Stimulated activated CD4-positive, alpha-beta T cell treated with anti-CD3 and anti-CD28 coated beads, Interleukin-12 subunit alpha, Interleukin-12 subunit beta, amount 100 ng/mL, for 48 hours (primary cell): ENCODE measurements around the gene CD79B.

Source experiments
- DNase-seq, 3 donors: peaks; one replicate each; pipeline ENCODE4 v3.0.0-alpha.2; 2020; ENCODE audit warnings: low read depth in 2 of 3, low spot score in 1 of 3

Gene CD79B

DNA sequence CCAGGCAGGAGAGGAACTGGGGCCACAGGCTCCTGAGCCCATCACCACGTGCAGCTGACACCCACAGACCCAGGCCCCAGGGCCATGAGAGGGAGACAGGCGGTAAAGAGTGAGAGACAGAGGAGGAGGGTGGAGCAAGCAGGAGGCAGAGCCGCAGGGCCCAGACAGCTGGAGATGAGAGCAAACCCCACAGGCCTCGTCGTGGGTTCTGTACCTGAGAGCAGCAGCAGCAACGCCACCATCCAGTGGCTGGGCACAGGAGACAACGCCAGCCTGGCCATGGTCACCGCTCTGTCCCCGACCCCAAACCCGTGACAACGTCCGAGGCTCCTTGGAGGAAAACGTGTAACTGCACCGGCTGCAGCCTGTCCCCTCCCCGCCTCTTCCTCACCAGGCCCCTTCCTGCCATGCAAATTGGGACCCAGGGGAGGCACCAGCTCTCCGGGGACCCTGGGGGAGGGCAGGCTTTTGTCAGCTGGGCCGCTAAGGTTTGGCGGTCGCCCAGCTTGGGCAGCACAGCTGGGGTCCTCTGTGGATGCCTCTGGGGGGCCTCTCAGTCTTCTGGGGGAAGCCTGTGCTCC, at the start of gene CD79B:
Gene CD79B, minus strand, starts transcription at position 351 of the 581 bp plus-strand sequence. Its CDS starts 70 bp downstream, at position 281.
- DNase-seq, result no peak

DNA sequence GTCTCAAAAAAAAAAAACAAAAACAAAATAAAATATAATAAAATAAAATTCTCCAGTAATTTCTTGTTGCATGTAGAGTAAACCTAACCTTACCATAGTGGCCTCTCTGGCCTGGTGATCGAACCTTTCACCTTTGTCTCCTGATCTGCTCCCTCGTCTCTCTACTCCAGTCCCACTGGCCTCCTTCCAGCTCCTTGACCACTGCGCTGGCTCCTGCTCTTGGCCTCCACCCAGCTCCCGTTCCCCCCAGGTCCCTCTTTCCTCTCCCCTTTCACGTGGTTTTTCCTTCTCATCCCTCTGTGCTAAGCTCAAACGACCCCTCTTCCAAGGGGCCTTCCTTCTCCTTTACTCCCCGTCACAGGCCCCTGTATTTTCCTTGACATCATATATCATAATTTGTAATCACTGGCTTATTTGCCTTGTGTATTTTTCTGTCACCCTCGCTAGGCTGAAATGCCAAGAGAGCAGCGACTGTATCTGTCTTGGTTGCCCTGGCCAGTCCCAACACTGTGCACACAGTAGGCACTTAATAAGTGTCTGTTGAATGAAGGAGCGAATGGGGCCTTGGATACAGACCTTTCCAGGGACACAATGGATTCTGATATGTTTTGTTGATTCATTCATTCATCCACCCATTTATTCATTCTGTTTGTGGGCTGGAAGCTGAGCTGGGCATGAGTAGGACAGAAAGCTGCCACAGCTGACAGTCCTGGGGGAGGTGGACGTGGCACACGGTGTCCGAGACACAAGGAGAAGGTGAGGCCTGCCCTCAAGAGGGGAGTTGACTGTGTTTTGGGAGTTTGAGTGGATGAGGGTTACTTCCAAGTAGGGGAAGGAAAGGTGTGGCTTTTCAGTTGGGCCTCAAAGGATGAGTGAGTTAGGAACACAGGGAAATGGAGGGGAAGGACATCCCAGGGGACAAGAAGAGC, 46.4 kb upstream of the CD79B start:
- no peak for DNase-seq

DNA sequence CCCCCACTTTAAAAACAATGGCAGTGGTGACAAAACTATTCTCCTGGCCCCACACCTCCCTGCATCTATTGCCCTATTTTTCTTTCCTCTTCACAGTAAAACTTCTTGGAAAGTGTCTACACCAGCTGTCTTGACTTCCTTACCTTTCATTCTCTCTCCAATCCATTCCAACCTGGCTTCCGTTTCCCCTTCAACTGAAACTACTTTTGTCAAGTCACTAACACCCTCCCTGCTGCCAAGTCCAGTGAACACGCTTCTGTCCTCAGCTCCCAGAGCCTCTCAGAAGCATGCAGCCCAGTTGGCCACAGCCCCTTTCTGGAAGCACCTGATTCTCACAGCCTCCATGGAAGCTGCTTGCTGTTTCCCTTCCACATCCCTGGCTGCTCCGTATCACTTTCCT, 44.6 kb upstream of the CD79B start:
- DNase-seq, result no peak

DNA sequence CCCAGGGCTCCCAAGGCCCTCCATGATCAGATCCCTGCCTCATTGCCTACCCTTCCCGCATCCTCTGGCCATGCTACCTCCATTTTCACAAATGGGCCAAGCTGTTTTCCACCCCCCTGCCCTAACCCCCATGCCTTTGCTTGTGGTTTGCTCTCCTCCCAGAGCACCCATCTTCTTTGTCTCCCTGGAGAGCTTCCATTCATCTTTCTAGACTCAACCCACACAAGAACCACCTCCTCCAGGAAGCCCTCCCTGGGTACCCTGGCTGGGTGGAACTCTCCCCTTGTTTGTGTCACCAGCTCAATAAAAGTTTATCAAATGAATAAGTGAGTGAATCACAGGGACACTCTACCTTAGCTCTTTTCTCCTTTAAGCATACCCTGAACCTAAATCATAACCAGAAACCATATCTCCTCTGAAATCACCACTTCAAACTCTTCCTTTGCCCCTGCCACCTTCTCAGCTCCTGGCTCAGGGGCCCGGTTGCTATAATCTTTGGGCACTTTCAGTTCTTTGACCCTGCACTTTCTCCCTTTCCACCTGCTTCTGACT, 43.5 kb upstream of the CD79B start:
- no peak for DNase-seq

DNA sequence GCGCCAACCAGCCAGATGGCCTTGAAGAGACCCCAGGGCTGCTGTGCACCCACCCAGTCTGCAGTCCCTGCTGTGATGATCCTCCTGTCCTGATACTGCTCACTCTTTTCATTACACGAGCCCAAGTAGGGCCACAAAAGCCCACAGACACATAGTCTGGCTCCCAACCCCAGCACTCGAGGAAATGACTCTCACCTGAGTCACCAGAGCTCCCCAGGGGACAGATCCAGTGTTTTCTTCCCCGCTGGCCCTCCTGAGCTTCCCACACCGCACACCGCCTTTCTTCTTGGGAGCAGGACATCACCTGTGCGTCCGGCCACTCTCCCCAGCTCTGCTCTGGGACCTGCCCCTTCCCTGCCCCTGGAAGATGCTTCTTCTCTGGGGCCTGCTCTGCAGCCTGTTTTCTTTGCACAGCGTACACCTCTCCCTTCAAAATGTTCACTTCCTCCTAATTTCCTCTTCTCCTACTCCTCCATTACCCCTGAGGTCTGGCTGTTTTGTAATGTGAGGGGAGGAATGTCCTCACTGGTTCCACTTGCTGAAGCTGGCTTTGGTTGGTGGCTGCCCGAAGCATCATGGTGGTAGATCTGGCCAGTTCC, 42.6 kb upstream of the CD79B start:
- DNase-seq, result no peak

DNA sequence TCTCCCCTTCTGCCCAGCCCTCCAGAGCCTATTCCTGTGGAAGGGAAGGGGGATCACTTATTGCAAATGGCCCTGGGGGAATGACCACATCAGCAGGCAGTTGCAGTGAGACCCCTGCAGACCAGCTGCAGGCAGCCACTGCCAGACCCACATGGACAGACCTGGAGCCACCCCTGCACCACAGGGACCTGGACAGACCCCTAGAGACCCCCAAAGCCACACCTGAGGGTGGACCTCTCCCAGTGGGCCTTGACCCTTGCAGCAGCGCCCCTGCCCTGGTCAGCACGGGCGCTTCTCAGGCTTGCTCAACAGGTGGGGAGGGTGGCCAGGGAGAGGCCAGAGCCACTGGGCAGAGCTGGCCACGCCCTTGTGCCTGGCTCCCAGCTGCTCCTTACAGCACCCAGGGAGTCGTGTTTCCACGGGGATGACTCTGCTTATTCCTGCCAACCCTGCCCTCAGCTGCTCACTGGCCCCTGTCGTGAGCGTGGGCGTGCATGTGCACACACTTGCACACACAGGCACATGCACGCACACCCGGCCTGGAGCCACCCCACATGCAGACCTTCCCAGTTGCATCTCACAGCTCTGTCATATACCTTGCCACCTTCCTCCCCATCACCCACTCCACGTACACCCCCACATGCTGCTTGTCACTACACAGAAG, 41.9 kb upstream of the CD79B start:
- no peak for DNase-seq

DNA sequence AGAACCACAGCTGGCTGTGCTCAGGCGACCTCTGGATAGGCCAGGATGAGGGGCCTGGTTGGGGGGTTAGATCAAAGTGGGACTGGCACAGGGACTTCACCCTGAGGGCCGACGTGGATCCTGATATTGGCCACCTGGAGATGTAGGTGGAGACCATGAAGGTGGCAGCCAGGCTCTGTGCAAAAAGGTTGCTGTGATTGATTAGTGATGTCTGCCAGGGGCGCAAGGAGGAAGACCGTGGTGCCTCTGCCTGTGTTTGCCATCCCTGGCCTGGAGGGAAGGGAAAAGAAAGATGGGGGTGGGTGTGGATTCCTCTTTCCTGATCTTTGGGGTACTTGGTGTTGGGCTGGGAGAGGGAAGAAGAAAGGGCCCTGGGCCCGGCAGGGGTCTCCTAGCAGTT, 41.1 kb upstream of the CD79B start:
- DNase-seq, result no peak

DNA sequence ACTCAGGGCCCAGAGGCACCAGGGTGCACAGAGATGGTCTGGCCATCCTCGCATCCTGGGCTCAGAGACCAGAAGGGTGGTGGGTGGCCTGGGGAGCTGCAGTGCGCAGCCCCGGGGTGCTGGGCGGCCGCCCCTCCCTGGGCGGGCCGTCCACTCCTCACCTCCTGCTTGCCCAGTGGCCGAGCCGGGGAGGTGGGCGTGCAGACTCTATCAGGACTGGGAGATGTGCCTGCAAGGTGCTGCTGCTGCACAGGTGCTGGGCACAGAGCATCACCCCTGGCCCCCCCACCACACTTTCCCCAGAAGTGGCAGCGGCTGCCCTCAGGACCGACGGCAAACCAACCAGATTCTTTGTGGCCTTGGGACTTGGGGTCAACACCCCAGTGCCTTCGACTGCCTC, 40.7 kb upstream of the CD79B start, which contains the start of gene SCN4A:
Gene SCN4A, minus strand, starts transcription at position 123 of the 400 bp plus-strand sequence. Its CDS starts 77 bp downstream, at position 46.
- DNase-seq, result no peak

DNA sequence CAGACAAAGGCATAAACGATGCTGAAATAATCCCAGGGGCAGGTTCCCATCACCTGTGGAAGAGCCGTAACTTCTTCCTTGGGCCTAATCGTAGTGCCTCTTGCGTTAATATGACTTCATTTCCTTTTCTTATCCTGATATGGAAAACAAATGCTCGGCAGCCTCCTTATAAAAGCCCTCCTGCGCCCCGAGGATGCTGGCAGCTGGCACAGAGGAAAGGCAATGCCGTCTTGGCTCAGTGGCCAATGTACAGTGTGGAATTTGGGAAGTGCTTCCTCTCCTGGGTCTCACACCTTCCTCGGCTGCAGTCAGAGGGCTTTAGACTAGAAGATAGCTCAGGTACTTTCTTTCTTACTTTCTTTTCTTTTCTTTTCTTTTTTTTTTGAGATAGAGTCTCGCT, 37.1 kb upstream of the CD79B start:
- DNase-seq, result no peak

DNA sequence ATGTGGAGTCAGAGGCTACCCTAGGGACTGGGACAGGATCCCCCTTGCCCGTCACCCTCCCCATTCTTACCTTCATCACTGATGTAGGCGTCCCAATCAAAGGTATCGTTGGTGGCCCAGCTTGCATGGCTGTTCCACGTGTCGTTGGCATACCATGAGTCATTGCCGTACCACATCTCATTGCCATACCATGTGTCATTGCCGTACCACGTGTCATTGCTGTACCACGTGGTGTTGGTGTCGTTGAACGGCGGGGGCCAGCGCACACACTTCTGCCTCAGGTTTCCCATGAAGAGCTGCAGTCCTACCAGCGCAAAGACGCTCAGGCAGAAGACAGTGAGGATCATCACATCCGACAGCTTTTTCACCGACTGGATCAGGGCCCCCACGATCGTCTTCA, 35.8 kb upstream of the CD79B start:
- no peak for DNase-seq

DNA sequence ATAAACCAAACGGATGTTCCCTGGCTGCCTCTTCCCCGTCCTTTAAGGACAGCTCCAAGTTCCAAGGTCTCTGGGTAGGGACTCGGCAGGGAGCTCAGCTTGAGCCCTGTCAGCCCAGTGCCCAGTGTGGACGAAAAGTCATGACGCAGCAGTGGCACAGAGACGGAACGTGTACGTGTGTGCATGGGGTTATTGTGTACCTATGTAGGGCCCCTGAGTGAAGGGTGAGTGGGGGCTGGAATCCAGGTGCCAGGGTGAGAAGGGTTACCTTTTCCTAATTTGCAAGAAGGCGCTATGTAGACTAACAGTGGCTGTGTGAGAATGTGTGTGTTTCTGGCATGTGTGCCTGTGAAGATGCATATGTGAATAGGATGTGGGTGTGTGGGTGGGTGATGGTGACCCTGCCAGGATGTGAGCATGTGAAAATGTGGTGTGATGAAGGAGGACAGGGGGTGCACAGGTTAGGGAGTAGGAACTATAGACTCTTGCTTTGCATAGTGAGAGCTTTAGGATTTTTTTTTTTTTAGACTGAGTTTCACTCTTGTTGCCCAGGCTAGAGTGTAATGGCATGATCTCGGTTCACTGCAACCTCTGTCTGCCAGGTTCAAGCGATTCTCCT, 34.6 kb upstream of the CD79B start:
- DNase-seq, result no peak

DNA sequence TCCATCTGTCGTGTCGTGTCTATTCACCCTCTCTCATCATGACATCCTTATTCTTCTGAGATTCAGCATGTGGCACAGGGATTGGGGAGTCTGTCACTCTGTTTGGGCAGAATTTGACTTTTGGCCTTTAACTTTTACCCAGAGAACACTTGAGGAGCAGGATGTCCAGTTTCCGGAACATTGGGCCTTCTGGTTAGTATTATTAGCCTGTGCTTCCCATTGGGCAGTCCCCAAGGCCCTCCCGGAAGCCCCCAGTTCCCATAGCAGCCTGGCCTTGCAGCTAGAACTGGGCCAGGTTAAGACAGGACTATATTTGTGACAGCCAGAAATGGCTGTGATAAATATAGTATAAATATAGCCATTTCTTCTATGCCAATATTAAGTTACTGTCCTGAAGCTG, 31.0 kb upstream of the CD79B start:
- DNase-seq, result no peak

DNA sequence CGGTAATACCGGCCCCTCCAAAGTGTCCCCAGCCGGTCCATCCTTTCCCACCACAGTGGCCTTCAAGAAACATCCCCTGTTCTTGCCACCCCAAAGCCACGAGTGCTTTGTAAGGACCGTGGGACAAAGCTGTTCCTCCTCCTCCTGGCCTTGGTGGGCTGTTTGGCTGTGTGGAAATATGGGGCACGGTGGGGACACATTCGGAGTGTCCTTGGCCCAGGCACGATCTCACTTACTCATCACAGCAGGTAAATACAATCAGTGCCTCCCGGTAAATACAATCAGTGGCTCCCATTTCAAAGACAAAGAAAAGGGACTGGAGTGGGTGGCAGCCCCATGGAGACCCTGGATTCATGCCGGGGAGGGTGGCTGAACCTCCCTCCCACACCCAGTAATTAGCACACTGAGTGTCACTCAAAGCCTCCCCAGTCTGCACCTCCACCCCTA, 30.2 kb upstream of the CD79B start:
- DNase-seq, result no peak

DNA sequence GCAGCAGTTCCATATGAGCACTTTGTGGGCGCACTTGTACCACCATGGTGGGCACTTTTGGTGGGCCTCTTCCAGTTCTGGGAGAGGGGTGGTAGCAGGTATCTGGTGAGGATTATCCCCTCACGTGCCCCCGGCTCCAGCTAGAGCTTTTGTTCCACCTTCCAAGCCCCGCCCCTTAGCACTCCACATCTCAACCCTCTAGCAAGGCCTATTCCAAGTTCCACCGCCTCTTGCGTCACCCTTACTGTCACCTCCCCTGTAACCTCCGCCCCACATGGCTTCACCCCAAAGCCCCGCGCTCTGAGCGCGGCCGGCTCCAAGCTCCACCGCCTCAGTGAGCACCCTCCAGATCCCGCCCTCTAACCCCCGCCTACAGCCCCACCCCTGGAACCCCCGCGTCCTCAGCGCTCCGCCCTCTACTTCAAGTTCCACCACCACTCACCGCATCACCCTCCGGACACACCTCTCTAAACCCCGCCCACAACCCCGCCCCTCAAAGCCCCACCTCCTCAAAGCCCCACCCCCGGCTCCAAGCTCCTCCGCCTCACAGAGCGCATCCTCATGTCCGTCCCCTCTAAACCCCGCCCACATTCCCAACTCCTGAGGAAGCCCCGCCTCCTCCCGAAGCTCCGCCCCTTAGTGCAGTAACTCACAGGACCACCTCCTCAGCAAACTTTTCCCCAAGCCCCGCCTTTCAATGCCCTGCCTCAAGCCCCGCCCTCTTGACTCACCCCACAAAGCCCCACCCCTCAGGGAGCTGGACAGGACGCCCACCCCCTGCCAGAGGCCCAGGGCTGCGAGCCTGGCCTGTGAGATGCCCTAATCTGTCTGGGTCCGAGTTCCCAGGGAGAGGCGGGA, 29.5 kb upstream of the CD79B start:
- peak; percentile 28 to 46 (median 45) for DNase-seq

DNA sequence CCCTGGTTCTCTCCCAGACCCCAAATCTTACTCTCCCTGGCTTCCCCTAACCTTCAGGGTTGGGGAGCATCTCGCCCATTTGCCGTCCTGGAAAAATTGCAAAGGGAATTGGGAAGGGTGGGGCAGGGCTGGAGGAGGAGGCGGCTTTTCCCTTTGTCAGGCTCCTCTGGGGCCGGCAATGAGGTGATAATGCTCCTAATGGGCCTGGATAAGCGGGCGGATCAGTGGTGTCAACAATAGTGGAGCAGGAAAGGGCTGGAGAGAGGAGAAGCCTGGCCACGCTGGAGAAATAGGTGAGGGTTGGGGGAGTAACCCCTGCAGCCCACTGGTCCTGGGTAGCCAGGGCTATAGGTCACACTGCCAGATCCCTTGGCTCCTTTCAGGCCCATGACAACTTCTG, 28.3 kb upstream of the CD79B start:
- no peak for DNase-seq

DNA sequence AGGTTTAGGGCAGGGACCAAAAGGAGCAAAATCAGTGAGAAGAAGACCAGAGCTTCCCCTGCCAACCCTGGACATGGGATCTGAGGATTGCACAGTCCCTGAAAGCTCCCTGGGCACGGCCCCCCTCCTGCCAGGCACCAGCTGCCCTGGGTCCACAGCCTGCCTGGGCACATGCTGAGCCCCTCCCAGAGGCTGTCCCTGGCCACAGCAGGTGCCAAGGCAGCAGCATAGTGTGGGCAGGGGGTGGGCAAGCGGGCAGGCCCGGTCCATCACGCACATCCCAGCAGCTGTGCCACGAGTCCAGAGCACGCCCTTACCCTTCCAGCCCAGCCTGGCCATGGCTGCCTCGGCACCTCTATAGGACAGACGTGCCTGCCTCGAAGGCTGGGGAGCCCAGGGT, 27.9 kb upstream of the CD79B start:
- DNase-seq, result no peak

DNA sequence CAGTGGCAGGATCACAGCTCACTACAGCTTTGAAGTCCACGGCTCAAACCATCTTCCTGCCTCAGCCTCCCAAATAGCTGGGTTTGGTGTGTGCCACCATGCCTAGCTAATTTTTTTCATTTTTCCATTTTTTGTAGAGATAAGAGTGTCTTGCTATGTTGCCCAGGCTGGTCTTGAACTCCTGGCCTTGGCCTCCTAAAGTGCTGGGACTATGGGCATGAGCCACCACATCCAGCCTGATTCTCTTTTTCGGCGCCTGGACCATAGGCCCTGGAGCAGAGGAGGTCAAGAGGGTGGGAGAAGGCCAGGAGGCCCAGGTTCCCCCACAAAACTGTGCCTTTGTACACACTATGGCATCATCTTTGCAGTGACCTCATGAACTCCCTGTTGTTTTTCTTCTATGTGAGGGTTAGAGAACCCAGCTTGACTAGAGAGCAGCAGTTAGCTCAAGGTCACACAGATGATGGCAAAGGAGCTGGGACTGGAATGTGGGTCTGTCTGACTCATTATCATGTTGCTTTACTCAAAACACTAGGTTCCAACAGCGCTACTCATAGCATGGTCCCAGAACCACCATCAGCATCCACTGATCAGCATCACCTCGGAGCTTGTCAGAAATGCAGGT, 24.3 kb upstream of the CD79B start:
- no peak for DNase-seq

DNA sequence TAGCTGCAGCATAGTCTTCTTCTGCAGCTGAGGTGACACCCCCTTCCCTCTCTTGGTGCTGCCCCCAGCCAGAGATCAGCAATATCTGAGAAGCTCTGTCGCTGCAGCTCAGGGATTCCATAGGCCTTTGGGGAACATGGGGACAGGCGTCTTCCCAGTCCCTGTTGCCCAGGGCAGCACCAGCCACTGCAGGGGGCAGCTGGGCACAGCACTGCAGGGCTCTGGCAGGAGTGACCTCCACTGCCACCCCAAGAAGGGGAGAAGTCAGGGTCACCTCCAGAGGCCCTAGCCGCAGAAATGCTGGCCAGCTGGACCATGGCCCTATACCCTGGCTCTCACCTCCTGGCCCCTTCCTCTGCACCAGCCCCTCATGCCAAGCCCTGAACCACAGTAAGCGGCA, 23.7 kb upstream of the CD79B start:
- no peak for DNase-seq

DNA sequence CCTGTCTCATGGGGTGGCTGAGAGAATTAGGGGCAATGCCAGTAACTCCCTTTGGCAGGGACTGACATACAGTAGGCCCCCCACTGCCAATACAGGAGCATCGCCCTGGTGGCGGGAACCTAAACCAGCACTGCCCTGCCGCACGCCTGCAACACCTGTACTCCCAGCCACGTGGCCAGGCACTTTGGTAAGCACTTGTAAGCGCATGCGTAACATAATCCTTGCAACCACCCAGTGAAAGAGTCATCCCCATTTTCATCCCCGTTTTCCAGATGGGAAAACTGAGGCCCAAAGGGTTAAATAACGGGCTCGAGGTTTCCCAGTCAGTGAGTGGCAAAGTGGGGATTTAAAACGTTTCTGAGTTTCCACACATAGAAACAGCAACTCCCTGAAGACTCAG, 23.1 kb upstream of the CD79B start:
- no peak for DNase-seq
